Measurements from ENCODE around the gene ZNF605.

ZNF605 gene

GRCh38 chr12:132888852-132889251, 67.3 kb downstream of the ZNF605 start:
- Histone ChIP-seq H3F3A (ENCODE audit: insufficient read depth, low read length) (no peaks in the 10 kb centered on the region), H3K79me2 (ENCODE audit: low read length) (no peaks in the 10 kb centered on the region), H3K9me3 (replicated peaks; ENCODE audit: insufficient read depth, low read length) (no peaks in the 10 kb centered on the region), H3K4me2 (ENCODE audit: low read depth, low read length) (no peak overlapping the region), H3K9me2 (replicated peaks; ENCODE audit: insufficient read depth, low read length) (no peaks in the 10 kb centered on the region), H3K4me3 (ENCODE audit: low read length) (no peak overlapping the region), H3K4me1 (ENCODE audit: low read length) (no peaks in the 10 kb centered on the region), H4K20me1 (ENCODE audit: insufficient read depth, low read length) (no peaks in the 10 kb centered on the region), H3K9ac (ENCODE audit: low read length) (no peak overlapping the region), H3K36me3 (replicated peaks; ENCODE audit: insufficient read depth, low read length) (no peaks in the 10 kb centered on the region), H3K27ac (ENCODE audit: low read length) (no peak overlapping the region), H3K27me3 (replicated peaks; ENCODE audit: insufficient read depth, low read length) (no peaks in the 10 kb centered on the region), H2AFZ (ENCODE audit: low read length) (no peak overlapping the region)
- TF ChIP-seq CTCF (IDR thresholded peaks at IDR 0.05; ENCODE audit: low read length), result no peak
- TF ChIP-seq EZH2 (optimal IDR thresholded peaks at IDR 0.05; ENCODE audit: low read depth, low read length), result no peak
- TF ChIP-seq EZH2phosphoT487 (IDR thresholded peaks at IDR 0.05; ENCODE audit: low read length), result no peak
- no peak for DNase-seq

GRCh38 chr12:132887513-132888351, 68.4 kb downstream of the ZNF605 start, which contains the start of gene CHFR:
Gene CHFR, minus strand, starts transcription at chr12:132887605. Its CDS starts 277 bp downstream, at chr12:132887328.
- Histone ChIP-seq H3K79me2 (ENCODE audit: low read length) (no peaks in the 10 kb centered on the region), H3K4me2 (ENCODE audit: low read depth, low read length) (no peak within 1 kb of the TSS), H3K36me3 (replicated peaks; ENCODE audit: insufficient read depth, low read length) (no peaks in the 10 kb centered on the region), H3K27me3 (replicated peaks; ENCODE audit: insufficient read depth, low read length) (no peaks in the 10 kb centered on the region), H3K27ac (ENCODE audit: low read length) (no peak within 1 kb of the TSS), H3K9me3 (replicated peaks; ENCODE audit: insufficient read depth, low read length) (no peaks in the 10 kb centered on the region), H3F3A (ENCODE audit: insufficient read depth, low read length) (no peaks in the 10 kb centered on the region), H3K4me3 (ENCODE audit: low read length) (no peak within 1 kb of the TSS), H3K9ac (ENCODE audit: low read length) (no peak within 1 kb of the TSS), H2AFZ (ENCODE audit: low read length) (no peak within 1 kb of the TSS), H3K4me1 (ENCODE audit: low read length) (no peaks in the 10 kb centered on the region), H3K9me2 (replicated peaks; ENCODE audit: insufficient read depth, low read length) (no peaks in the 10 kb centered on the region), H4K20me1 (ENCODE audit: insufficient read depth, low read length) (no peaks in the 10 kb centered on the region)
- TF ChIP-seq EZH2 (optimal IDR thresholded peaks at IDR 0.05; ENCODE audit: low read depth, low read length), result no peak
- no peak for TF ChIP-seq EZH2phosphoT487 (IDR thresholded peaks at IDR 0.05; ENCODE audit: low read length)
- no peak for TF ChIP-seq CTCF (IDR thresholded peaks at IDR 0.05; ENCODE audit: low read length)
- no peak for DNase-seq

- H3K27me3 ChIP-seq (replicated peaks; ENCODE audit: insufficient read depth, low read length), result no peaks in the 10 kb centered on the region
- no peak overlapping the region for H3K27ac ChIP-seq (ENCODE audit: low read length)
- no peaks in the 10 kb centered on the region for H3K79me2 ChIP-seq (ENCODE audit: low read length)
- DNase-seq, result no peak
- H3K9me2 ChIP-seq (replicated peaks; ENCODE audit: insufficient read depth, low read length), result no peaks in the 10 kb centered on the region
- H3F3A ChIP-seq (ENCODE audit: insufficient read depth, low read length), result no peaks in the 10 kb centered on the region
- TF ChIP-seq CTCF (IDR thresholded peaks at IDR 0.05; ENCODE audit: low read length) (no peak), EZH2phosphoT487 (IDR thresholded peaks at IDR 0.05; ENCODE audit: low read length) (no peak), EZH2 (optimal IDR thresholded peaks at IDR 0.05; ENCODE audit: low read depth, low read length) (no peak)
- H3K9me3 ChIP-seq (replicated peaks; ENCODE audit: insufficient read depth, low read length), result no peaks in the 10 kb centered on the region
- no peaks in the 10 kb centered on the region for H3K36me3 ChIP-seq (replicated peaks; ENCODE audit: insufficient read depth, low read length)
- no peak overlapping the region for H3K4me3 ChIP-seq (ENCODE audit: low read length)
- no peak overlapping the region for H3K4me2 ChIP-seq (ENCODE audit: low read depth, low read length)
- H3K4me1 ChIP-seq (ENCODE audit: low read length), result no peaks in the 10 kb centered on the region
- no peak overlapping the region for H3K9ac ChIP-seq (ENCODE audit: low read length)
- H4K20me1 ChIP-seq (ENCODE audit: insufficient read depth, low read length), result no peaks in the 10 kb centered on the region
- H2AFZ ChIP-seq (ENCODE audit: low read length), result no peak overlapping the region
Observed at GRCh38 chr12:132886529-132887477, 69.3 kb downstream of the ZNF605 start.

All from MM.1S (cell line).